Peyer's patch (tissue), 4 donors: ENCODE data around the gene CMC4. TPM values are rescaled to one million over a fixed set of nuclear protein-coding genes. Genes with fewer than 3 reads are reported as not detected.

ENCODE experiments used
- DNase-seq, 3 donors: peaks; one replicate each; pipeline ENCODE4 v3.0.0-alpha.2; 2017 to 2019
- H3K27ac ChIP-seq, 4 donors: fragments of 200-600 bp; sonication (generic); one replicate each; pipeline ENCODE4 v1.5.1; 2016 to 2019
- H3K27me3 ChIP-seq, 2 donors: fragments of 200-600 bp; sonication (generic); one replicate each; pipeline ENCODE4 v1.5.1; 2019
- H3K36me3 ChIP-seq, 3 donors: fragments of 200-600 bp; sonication (generic); one replicate each; pipeline ENCODE4 v1.5.1; 2016 to 2019
- H3K4me1 ChIP-seq, 4 donors: fragments of 200-600 bp; sonication (generic); one replicate each; pipeline ENCODE4 v1.5.1; 2016 to 2019
- H3K4me3 ChIP-seq, 4 donors: fragments of 200-600 bp; sonication (generic); 1 replicate in 3 of 4; 2 replicates in 1 of 4; pipeline ENCODE4 v1.5.1; 2016 to 2019; ENCODE audit warnings: mild to moderate bottlenecking in 1 of 4
- H3K9me3 ChIP-seq, 4 donors: fragments of 200-600 bp; sonication (generic); one replicate each; pipeline ENCODE4 v1.5.1; 2016 to 2019; ENCODE audit warnings: mild to moderate bottlenecking in 1 of 4
- POLR2A ChIP-seq, 2 donors: fragments of 450-650 bp; IDR thresholded peaks; one replicate each; pipeline ENCODE4 v1.5.1; 2017; ENCODE audit warnings: antibody characterized with exemption in 2 of 2, mild to moderate bottlenecking in 2 of 2, moderate library complexity in 2 of 2
- total RNA-seq, 4 donors: library from RNA; depleted of rRNA; stranded (reverse); fragments of >200 nt; gene quantifications; one replicate each; pipeline ENCODE4 v1.1.0, GENCODE V29; 2016
- TF ChIP-seq, protein P1 (sequence below), 6 experiments: fragments of 450-650 bp in 4 of 6; fragments of 200-600 bp in 2 of 6; sonication (generic) in 1 of 6; IDR thresholded peaks; one replicate each; pipeline ENCODE4 v1.5.1; 2017 to 2019; ENCODE audit warnings: antibody characterized with exemption in 6 of 6, mild to moderate bottlenecking in 3 of 6, moderate library complexity in 1 of 6

Gene CMC4, protein sequence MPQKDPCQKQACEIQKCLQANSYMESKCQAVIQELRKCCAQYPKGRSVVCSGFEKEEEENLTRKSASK
- total RNA-seq, result 10 to 100 TPM in 2 of 4 donors, 1 to 10 TPM in 2; 3.8 to 20.6 (median 11.8) TPM

DNA sequence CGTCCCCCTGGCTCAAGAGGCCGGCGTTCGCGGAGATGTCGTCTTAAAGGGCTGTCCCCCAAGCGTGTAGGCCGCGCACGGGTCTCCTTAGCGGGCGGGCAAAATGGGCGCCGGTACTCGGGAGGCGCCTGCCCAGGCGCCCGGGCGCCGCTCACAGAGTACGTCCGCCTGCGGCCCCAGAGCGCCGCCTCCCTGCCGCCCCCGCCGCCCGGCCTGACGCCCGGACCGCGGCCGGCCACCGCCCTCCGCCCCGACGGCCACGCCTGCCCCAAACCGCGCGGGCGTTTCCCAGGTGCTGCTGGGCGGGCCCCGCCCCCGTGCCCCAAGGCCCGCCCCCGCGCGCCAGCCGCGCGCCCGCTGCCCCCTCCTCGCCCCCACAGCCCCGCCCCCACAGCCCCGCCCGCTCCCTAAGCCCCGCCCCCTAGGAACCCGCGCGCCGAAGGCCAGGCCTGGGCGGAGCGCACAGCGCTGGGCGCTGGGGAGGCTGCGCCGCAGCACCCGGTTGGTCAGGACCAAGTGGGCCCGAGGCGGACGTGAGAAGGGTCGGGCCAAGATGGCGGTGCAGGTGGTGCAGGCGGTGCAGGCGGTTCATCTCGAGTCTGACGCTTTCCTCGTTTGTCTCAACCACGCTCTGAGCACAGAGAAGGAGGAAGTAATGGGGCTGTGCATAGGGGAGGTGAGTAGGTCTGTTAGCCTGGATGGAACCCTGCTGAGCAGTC, at the start of gene CMC4, which contains the start of the genes BRCC3 and MTCP1:
Gene CMC4 (minus strand): TSS at position 162 of the 719 bp plus-strand sequence. CDS start 7,113 bp downstream, outside the sequence.
Gene BRCC3 (plus strand): TSS at position 534 of the 719 bp plus-strand sequence. CDS start 20 bp downstream, at position 554.
Gene MTCP1 (minus strand): TSS at position 162 of the 719 bp plus-strand sequence. CDS start 5,126 bp downstream, outside the sequence.
- Histone ChIP-seq H3K36me3 (peaks cover 0 to 5% (median 0%) of the 10 kb centered on the region in 3 donors), H3K9me3 (no peaks in the 10 kb centered on the region), H3K4me3 (peak within 1 kb of the TSS; percentile 54 to 77 (median 61)), H3K4me1 (peaks cover 0 to 7% (median 0%) of the 10 kb centered on the region in 4 donors), H3K27ac (peak within 1 kb of the TSS; percentile 80 to 92 (median 84)), H3K27me3 (no peaks in the 10 kb centered on the region)
- TF ChIP-seq, protein P1, sequence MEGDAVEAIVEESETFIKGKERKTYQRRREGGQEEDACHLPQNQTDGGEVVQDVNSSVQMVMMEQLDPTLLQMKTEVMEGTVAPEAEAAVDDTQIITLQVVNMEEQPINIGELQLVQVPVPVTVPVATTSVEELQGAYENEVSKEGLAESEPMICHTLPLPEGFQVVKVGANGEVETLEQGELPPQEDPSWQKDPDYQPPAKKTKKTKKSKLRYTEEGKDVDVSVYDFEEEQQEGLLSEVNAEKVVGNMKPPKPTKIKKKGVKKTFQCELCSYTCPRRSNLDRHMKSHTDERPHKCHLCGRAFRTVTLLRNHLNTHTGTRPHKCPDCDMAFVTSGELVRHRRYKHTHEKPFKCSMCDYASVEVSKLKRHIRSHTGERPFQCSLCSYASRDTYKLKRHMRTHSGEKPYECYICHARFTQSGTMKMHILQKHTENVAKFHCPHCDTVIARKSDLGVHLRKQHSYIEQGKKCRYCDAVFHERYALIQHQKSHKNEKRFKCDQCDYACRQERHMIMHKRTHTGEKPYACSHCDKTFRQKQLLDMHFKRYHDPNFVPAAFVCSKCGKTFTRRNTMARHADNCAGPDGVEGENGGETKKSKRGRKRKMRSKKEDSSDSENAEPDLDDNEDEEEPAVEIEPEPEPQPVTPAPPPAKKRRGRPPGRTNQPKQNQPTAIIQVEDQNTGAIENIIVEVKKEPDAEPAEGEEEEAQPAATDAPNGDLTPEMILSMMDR (IDR thresholded peaks at IDR 0.05), result peak in 1 of 6 experiments; percentile 7
- TF ChIP-seq POLR2A (IDR thresholded peaks at IDR 0.05), result peak; percentile 47 to 60
- peak; percentile 74 to 90 (median 87) for DNase-seq

DNA sequence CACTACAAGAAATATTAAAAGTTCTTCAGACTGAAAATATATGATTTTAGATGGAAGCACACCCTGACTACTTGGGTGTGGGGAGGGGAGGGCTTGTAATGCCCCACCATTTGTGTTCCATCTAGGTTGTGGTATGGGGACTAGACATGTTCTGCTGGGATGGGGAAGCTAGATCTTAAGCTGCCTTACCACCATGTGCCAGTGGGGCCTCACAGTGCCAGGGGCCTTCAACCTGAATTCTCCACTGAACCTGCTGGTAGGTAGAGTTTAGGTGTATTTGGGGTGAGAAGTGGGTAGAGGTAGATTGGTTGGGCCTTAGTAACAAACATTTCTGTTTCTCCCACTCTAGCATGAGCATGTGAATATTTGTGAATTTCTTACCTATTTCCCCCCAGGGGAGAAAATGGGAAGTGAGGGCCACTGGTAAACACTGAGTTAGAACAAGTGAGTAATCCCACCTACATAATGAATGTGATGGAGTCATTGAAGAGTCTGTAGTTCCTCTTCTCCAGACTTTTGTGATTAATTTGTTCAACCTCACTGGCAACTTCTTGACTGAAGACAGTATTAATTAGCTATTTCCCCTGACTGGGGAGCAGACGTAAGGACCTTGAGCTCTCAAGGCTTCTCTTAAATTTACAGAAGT, 44.4 kb upstream of the CMC4 start:
- H3K4me3 ChIP-seq, result no peak overlapping the region
- no peak for DNase-seq
- H3K4me1 ChIP-seq, result no peaks in the 10 kb centered on the region
- no peaks in the 10 kb centered on the region for H3K27me3 ChIP-seq
- H3K36me3 ChIP-seq, result no peaks in the 10 kb centered on the region
- H3K9me3 ChIP-seq, result no peaks in the 10 kb centered on the region
- no peak for TF ChIP-seq POLR2A (IDR thresholded peaks at IDR 0.05)
- TF ChIP-seq, protein P1 (IDR thresholded peaks at IDR 0.05), result no peak
- H3K27ac ChIP-seq, result no peak overlapping the region

DNA sequence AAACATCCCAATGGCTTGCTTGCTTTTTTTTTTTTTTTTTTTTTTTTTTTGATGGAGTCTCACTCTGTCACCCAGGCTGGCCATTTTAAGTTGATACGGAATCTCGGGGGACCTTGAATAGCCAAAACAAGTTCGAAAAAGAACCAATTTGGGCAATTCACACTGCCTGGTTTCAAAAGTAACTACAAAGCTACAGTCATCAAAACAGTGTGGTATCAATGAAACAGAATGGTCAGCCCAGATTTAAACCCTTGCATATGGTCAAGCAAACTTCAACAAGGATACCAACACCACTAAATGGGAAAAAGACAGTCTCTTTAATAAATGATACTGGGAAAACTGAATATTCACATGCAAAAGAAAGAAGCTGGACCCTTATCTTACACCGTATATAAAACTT, 42.2 kb upstream of the CMC4 start:
- Histone ChIP-seq H3K4me3 (no peak overlapping the region), H3K36me3 (no peaks in the 10 kb centered on the region)
- no peak for DNase-seq

DNA sequence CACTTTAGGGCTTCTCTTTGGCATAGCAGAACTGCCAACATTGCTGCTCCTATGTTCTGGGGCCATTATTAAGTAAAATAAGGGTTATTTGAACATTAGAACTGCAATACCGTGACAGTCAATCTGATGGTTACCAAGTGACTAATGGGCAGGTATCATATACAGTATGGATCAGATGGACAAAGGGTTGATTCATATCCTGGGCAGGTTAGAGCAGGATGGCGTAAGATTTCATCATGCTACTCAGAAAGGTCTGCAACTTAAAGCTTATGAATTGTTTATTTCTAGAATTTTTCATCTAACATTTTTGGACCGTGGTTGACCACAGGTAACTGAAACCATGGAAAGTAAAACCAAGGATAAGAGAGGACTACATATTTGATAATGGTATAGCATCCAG, 41.2 kb upstream of the CMC4 start:
- Histone ChIP-seq H3K4me3 (no peak overlapping the region), H3K36me3 (no peaks in the 10 kb centered on the region), H3K27ac (no peak overlapping the region), H3K4me1 (no peaks in the 10 kb centered on the region), H3K9me3 (no peaks in the 10 kb centered on the region), H3K27me3 (no peaks in the 10 kb centered on the region)
- DNase-seq, result no peak
- TF ChIP-seq, protein P1 (IDR thresholded peaks at IDR 0.05), result no peak
- no peak for TF ChIP-seq POLR2A (IDR thresholded peaks at IDR 0.05)

More for the DNA sequence above, 42.2 kb upstream of the CMC4 start:
- no peaks in the 10 kb centered on the region for H3K27me3 ChIP-seq
- H3K4me1 ChIP-seq, result no peaks in the 10 kb centered on the region
- no peak overlapping the region for H3K27ac ChIP-seq
- no peak for TF ChIP-seq POLR2A (IDR thresholded peaks at IDR 0.05)
- TF ChIP-seq, protein P1 (IDR thresholded peaks at IDR 0.05), result no peak
- no peaks in the 10 kb centered on the region for H3K9me3 ChIP-seq

DNA sequence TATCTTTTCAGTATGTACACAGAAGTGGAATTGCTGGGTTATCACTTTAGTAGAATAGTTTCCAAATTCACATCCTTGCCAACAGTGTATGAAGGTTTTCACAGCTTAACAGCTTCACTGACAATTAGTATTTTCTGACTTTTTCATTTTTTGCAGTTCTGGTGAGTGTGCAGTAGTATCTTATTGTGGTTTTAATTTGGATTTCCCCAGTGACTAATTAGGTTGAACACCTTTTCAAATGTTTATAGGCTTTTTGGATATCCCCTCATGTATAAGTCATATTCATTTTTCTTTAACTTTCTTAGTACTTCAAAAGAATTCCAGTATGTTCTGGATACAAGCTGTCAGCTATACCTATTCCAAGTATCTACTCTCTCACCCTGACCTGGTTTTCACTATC, 37.5 kb upstream of the CMC4 start:
- H3K4me1 ChIP-seq, result no peaks in the 10 kb centered on the region
- no peak for TF ChIP-seq POLR2A (IDR thresholded peaks at IDR 0.05)
- TF ChIP-seq, protein P1 (IDR thresholded peaks at IDR 0.05), result no peak
- no peaks in the 10 kb centered on the region for H3K27me3 ChIP-seq
- H3K4me3 ChIP-seq, result no peak overlapping the region
- no peaks in the 10 kb centered on the region for H3K36me3 ChIP-seq
- no peak for DNase-seq
- no peak overlapping the region for H3K27ac ChIP-seq
- no peaks in the 10 kb centered on the region for H3K9me3 ChIP-seq
